HG02943 (cell line): Measurements from ENCODE around the gene GALT.
"Not testable (repeated sequence)": the region's sequence is repeated elsewhere in the genome, so short reads cannot be mapped to it uniquely, and the experiment has no call there.

Experiments used
- ATAC-seq: cut with Tn5 transposase; IDR thresholded peaks from one replicate; pipeline ENCODE4 v1.9.1; 2021; ENCODE audit warnings: mild to moderate bottlenecking, low read depth, moderate library complexity; ENCODE audit not compliant: unreplicated experiment

The GALT gene

GRCh38 chr9:34625186-34625486 is 21.3 kb upstream of the GALT start:
- no peak for ATAC-seq

GRCh38 chr9:34627716-34628655 is 18.5 kb upstream of the GALT start:
- ATAC-seq = no peak

- ATAC-seq = no peak
Observed at GRCh38 chr9:34628656-34629490, 17.6 kb upstream of the GALT start, which contains the start of gene ARID3C. TSS of gene ARID3C (minus strand) at chr9:34629066. CDS start at chr9:34628014, 1,052 bp downstream.

DNA sequence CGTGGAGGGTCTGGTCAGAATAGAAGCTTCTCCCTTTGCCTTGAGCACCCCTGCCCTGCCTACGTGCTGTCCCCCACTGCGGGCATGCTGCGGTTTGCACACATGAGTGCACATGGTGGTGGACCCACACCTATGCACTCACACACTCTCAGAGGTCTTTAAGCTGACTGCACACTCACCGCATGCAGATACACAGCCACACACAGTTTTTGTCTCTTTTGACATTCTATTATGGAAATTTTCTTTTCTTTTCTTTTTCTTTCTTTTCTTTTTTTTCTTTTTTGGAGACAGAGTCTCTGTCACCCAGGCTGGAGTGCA is 17.0 kb upstream of the GALT start:
- ATAC-seq = no peak

DNA sequence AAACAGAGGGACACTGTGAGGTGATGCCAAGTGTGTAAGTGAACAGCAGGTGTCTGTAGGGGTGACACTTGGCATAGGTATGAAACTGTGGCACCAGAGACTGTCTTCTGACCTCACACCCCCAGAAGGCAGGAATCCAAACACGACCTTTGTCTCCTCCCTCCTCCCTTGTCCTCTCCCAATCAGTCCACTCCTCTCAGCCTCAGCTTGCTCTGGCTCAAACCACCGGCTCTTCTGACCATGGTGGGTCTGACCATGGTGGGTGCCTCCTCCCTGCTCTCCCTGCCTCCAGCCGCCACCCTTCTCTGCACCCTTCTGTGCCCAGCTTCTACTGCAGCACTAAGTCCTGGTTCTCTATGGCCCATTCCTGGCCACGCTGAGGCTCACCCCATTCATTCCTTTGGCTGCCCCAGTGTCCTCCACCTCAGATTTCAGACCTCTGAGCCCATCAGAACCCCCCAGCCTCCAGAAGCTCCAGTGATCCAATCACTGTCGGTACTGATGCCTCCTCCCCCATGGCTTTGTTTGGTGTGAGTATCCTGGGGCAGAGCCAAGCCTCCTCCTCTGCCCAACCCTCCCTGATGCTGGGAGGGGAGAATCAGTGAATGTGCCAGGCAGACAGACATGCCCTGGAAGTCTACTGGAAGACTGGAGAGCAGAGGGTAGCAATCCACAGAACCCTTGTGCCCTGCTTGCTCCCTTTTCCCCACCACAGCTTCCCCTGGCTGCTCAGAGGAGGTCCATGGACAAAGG is 15.9 kb upstream of the GALT start:
- ATAC-seq = no peak

DNA sequence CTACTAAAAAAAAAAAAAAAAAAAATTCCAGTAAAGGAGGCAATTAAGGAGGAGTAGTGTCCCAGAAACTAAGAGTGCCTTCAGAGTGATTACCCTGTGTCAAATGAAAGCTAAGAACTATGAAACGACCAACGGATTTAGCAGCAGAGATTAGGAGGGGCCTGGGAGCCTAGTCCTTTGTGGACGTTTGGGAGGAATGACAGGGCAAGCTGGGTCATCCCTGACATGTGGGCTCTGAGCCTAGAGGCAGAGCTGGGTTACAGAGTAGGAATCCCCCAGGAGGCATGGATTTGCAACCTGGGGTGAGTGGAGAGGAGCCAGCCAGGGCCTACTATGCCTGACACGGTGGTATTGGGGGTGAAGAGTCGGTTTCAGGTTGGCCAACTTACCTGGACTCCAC is 13.3 kb upstream of the GALT start:
- no peak for ATAC-seq

- ATAC-seq = no peak
Observed at GRCh38 chr9:34633851-34634550, 12.5 kb upstream of the GALT start.

- no peak for ATAC-seq
Observed at GRCh38 chr9:34634551-34635248, 11.8 kb upstream of the GALT start.

DNA sequence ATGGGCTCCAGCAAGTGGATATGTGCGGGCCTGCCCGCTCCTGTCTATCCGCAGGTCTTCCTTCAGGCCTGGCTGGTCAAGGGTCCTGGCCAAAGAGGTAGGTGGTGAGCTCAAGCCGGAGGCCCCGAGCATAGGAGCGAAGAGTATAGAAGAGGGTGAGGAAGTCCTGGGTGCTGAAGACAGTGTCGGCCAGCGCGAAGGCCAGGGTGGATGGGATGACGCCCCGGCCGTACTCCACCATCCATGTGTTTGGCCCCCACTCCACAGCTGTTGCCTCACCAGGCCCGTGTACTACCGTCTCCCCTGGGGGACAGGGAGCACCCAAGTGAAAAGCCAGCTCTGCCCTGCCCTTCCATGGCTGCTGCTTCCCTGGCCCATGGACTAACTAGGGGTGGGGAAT is 10.9 kb upstream of the GALT start:
- no peak for ATAC-seq

- peak; percentile 10 for ATAC-seq
Observed at GRCh38 chr9:34636791-34637355, 9.6 kb upstream of the GALT start.

DNA sequence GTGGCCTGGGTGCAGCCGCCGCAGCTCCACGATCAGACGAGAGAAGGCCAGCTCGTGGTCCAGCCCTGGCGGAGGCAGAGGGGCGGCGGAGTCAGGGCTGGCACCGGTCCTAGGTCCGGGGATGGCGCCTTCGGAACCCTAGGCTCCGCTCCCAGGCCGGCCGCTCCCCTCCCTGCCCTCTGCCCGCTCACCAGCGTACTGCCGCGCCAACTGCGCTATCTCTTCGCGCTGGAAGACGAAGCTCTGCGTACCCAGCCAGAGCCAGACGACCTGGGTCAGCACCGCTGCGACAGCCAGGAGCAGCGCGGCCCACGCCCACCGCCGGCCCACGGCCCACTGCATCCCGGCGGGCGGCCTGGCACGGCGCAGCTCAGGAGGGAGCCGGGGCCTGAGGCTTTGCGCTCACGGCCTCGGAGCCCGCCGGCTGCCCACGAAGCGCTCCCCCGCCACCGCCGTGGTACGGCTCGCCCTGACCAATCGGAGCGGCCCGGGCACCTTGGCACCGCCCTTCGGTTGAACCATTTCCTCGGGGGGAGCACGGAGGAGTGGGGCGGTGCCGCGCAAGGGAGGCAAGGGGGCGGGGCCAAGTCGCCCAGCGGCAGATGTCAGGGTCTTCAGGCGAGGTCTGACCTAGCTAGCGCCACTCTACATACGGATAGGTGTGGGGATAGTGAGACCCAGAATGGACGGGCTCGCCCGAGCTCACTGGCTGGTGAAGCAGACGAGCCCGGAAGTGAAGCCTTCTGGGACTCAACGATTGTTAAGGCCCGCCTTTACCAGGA is 8.9 kb upstream of the GALT start, which contains the start of gene SIGMAR1:
Gene SIGMAR1 (minus strand): TSS at position 432 of the 782 bp plus-strand sequence. CDS start 90 bp downstream, at position 342.
- peak; percentile 81 for ATAC-seq

DNA sequence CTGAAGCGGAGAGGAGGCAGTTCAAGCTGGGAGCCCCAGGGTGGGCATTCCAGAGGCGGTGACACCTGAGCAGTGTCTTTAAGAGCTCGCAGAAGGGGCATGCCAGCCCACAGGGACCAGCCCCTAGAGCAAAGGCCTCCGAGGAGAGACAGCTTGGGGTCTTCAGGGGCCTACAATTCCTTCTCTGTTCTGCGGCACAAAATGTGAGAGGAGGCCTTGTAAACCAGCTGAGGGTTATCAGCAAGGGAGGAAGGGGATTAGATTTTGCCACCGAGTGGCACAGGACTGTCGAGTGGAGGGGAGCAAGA is 8.4 kb upstream of the GALT start:
- no peak for ATAC-seq

DNA sequence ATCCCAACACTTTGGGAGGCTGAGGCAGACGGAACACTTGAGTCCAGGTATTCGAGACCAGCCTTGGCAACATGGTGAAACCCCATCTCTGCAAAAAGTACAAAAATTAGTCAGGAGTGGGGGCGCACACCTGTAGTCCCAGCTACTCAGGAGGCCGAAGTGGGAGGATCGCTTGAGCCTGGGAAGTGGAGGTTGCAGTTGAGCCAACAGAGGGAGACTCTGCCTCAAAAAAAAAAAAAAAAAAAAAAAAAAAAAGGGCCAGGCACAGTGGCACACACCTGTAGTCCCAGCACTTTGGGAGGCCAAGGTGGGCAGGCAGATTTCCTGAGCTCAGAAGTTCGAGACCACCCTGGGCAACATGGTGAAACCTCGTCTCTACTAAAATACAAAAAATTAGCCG is 7.2 kb upstream of the GALT start:
- not testable (repeated sequence) for ATAC-seq

- no peak for ATAC-seq
Observed at GRCh38 chr9:34642679-34643078, 3.8 kb upstream of the GALT start.

- ATAC-seq = no peak
Observed at GRCh38 chr9:34644766-34645314, 1.6 kb upstream of the GALT start.

DNA sequence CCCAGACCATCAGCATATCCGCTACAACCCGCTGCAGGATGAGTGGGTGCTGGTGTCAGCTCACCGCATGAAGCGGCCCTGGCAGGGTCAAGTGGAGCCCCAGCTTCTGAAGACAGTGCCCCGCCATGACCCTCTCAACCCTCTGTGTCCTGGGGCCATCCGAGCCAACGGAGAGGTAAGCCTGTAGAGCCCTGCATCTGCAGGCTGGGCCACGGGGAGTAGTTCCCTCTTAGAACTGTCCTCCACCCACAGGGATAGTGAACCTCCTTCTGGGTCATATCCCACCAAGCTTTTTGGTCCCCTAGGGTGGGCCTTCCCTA is 569 bp downstream of the GALT start:
- ATAC-seq = no peak

DNA sequence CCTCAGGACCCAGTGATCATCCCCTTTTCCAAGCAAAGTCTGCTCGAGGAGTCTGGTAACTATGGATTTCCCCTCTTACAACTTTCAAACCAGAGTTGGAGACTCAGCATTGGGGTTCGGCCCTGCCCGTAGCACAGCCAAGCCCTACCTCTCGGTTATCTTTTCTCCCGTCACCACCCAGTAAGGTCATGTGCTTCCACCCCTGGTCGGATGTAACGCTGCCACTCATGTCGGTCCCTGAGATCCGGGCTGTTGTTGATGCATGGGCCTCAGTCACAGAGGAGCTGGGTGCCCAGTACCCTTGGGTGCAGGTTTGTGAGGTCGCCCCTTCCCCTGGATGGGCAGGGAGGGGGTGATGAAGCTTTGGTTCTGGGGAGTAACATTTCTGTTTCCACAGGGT is 1.2 kb downstream of the GALT start:
- no peak for ATAC-seq

- ATAC-seq = no peak
Observed at GRCh38 chr9:34648673-34649072, 2.2 kb downstream of the GALT start.

- no peak for ATAC-seq
Observed at GRCh38 chr9:34650816-34651215, 4.3 kb downstream of the GALT start.
